HEK293 (cell line): ENCODE measurements around the gene BAG5.
A peak's percentile ranks its signal among the peaks of the same experiment; 100 is the strongest.

ENCODE experiments used
- ELK4 ChIP-seq: IDR thresholded peaks from 2 replicates; pipeline ENCODE4 v1.6.1; 2011; ENCODE audit warnings: mild to moderate bottlenecking, low read depth, low read length, borderline replicate concordance
- GFI1B ChIP-seq: fragments of 450-650 bp; formaldehyde crosslinking; IDR thresholded peaks from 2 replicates; pipeline ENCODE4 v1.5.1; 2016; ENCODE audit warnings: missing biosample characterization, missing genetic modification characterization
- GLI4 ChIP-seq: fragments of 450-650 bp; formaldehyde crosslinking; IDR thresholded peaks from 2 replicates; pipeline ENCODE4 v1.5.1; 2016; ENCODE audit warnings: missing biosample characterization, missing genetic modification characterization
- SALL2 ChIP-seq: fragments of 450-650 bp; formaldehyde crosslinking; IDR thresholded peaks from 2 replicates; pipeline ENCODE4 v1.5.0; 2017; ENCODE audit warnings: missing biosample characterization, mild to moderate bottlenecking, missing genetic modification characterization, borderline replicate concordance
- SP2 ChIP-seq: fragments of 450-650 bp; formaldehyde crosslinking; IDR thresholded peaks from 2 replicates; pipeline ENCODE4 v1.5.1; 2016; ENCODE audit warnings: missing biosample characterization, missing genetic modification characterization
- SP7 ChIP-seq: fragments of 450-650 bp; formaldehyde crosslinking; IDR thresholded peaks from 2 replicates; pipeline ENCODE4 v1.5.1; 2016; ENCODE audit warnings: missing biosample characterization, missing genetic modification characterization
- WT1 ChIP-seq: fragments of 450-650 bp; formaldehyde crosslinking; IDR thresholded peaks from 2 replicates; pipeline ENCODE4 v1.5.1; 2016; ENCODE audit warnings: missing biosample characterization, missing genetic modification characterization
- ZBTB11 ChIP-seq: fragments of 450-650 bp; formaldehyde crosslinking; conservative IDR thresholded peaks from 2 replicates; pipeline ENCODE4 v1.5.1; 2016; ENCODE audit warnings: low read depth, missing biosample characterization, missing genetic modification characterization
- ZBTB48 ChIP-seq: fragments of 450-650 bp; formaldehyde crosslinking; IDR thresholded peaks from 2 replicates; pipeline ENCODE4 v1.5.1; 2016; ENCODE audit warnings: missing biosample characterization, missing genetic modification characterization
- ZBTB49 ChIP-seq: fragments of 450-650 bp; formaldehyde crosslinking; IDR thresholded peaks from 2 replicates; pipeline ENCODE4 v1.5.1; 2016; ENCODE audit warnings: missing biosample characterization, missing genetic modification characterization, low read depth
- ZBTB7A ChIP-seq: fragments of 450-650 bp; formaldehyde crosslinking; IDR thresholded peaks from 2 replicates; pipeline ENCODE4 v1.5.1; 2016; ENCODE audit warnings: low read depth, missing biosample characterization, missing genetic modification characterization
- ZFHX2 ChIP-seq: fragments of 450-650 bp; formaldehyde crosslinking; conservative IDR thresholded peaks from 2 replicates; pipeline ENCODE4 v1.5.1; 2016; ENCODE audit warnings: missing biosample characterization, missing genetic modification characterization
- ZNF121 ChIP-seq: fragments of 450-650 bp; formaldehyde crosslinking; IDR thresholded peaks from 2 replicates; pipeline ENCODE4 v1.5.1; 2016; ENCODE audit warnings: missing biosample characterization, missing genetic modification characterization
- ZNF138 ChIP-seq: fragments of 450-650 bp; formaldehyde crosslinking; IDR thresholded peaks from 2 replicates; pipeline ENCODE4 v1.5.1; 2016; ENCODE audit warnings: missing biosample characterization, missing genetic modification characterization, borderline replicate concordance
- ZNF169 ChIP-seq: fragments of 450-650 bp; formaldehyde crosslinking; IDR thresholded peaks from 2 replicates; pipeline ENCODE4 v1.5.1; 2016; ENCODE audit warnings: missing biosample characterization, missing genetic modification characterization
- ZNF19 ChIP-seq: fragments of 450-650 bp; formaldehyde crosslinking; IDR thresholded peaks from 2 replicates; pipeline ENCODE4; 2016; ENCODE audit warnings: missing biosample characterization, missing genetic modification characterization, low read depth
- ZNF214 ChIP-seq: fragments of 450-650 bp; formaldehyde crosslinking; IDR thresholded peaks from 2 replicates; pipeline ENCODE4 v1.5.1; 2017; ENCODE audit warnings: missing biosample characterization, mild to moderate bottlenecking, missing genetic modification characterization, borderline replicate concordance
- ZNF23 ChIP-seq: fragments of 450-650 bp; formaldehyde crosslinking; IDR thresholded peaks from 2 replicates; pipeline ENCODE4 v1.5.1; 2016; ENCODE audit warnings: missing biosample characterization, missing genetic modification characterization, borderline replicate concordance
- ZNF248 ChIP-seq: fragments of 450-650 bp; formaldehyde crosslinking; IDR thresholded peaks from 2 replicates; pipeline ENCODE4 v1.5.1; 2017; ENCODE audit warnings: missing biosample characterization, missing genetic modification characterization
- ZNF311 ChIP-seq: fragments of 450-650 bp; formaldehyde crosslinking; IDR thresholded peaks from 2 replicates; pipeline ENCODE4 v1.5.1; 2017; ENCODE audit warnings: missing biosample characterization, missing genetic modification characterization, borderline replicate concordance
- ZNF335 ChIP-seq: fragments of 450-650 bp; formaldehyde crosslinking; conservative IDR thresholded peaks from 2 replicates; pipeline ENCODE4 v1.5.1; 2016; ENCODE audit warnings: missing biosample characterization, missing genetic modification characterization
- ZNF350 ChIP-seq: fragments of 450-650 bp; formaldehyde crosslinking; IDR thresholded peaks from 2 replicates; pipeline ENCODE4 v1.5.0; 2017; ENCODE audit warnings: missing biosample characterization, mild to moderate bottlenecking, missing genetic modification characterization
- ZNF394 ChIP-seq: fragments of 450-650 bp; formaldehyde crosslinking; IDR thresholded peaks from 2 replicates; pipeline ENCODE4 v1.5.1; 2016; ENCODE audit warnings: missing biosample characterization, missing genetic modification characterization, mild to moderate bottlenecking, moderate library complexity, borderline replicate concordance
- ZNF488 ChIP-seq: fragments of 450-650 bp; formaldehyde crosslinking; IDR thresholded peaks from 2 replicates; pipeline ENCODE4 v1.5.1; 2016; ENCODE audit warnings: missing biosample characterization, missing genetic modification characterization
- ZNF561 ChIP-seq: fragments of 450-650 bp; IDR thresholded peaks from 2 replicates; pipeline ENCODE4 v1.5.1; 2018; ENCODE audit warnings: missing biosample characterization, missing genetic modification characterization, borderline replicate concordance
- ZNF626 ChIP-seq: fragments of 450-650 bp; sonication (Bioruptor Pico); formaldehyde crosslinking; IDR thresholded peaks from 2 replicates; pipeline ENCODE4 v1.5.1; 2018; ENCODE audit warnings: missing biosample characterization, missing genetic modification characterization, inconsistent platforms
- ZNF830 ChIP-seq: fragments of 450-650 bp; IDR thresholded peaks from 2 replicates; pipeline ENCODE4 v1.5.0; 2018; ENCODE audit warnings: missing biosample characterization, missing genetic modification characterization, low read depth, mild to moderate bottlenecking, moderate library complexity
- ZSCAN16 ChIP-seq: fragments of 450-650 bp; formaldehyde crosslinking; IDR thresholded peaks from 2 replicates; pipeline ENCODE4 v1.5.1; 2016; ENCODE audit warnings: missing biosample characterization, missing genetic modification characterization
- TF ChIP-seq, protein P1 (sequence below): fragments of 450-650 bp; formaldehyde crosslinking; IDR thresholded peaks from 2 replicates; pipeline ENCODE4 v1.5.1; 2017; ENCODE audit warnings: missing biosample characterization, missing genetic modification characterization

The BAG5 gene

GRCh38 chr14:103520657-103521437 lies 41.6 kb downstream of the BAG5 start (continued):
- TF ChIP-seq ZBTB49 (tag by site-specific recombination) (no peak), ZNF121 (tag by site-specific recombination) (peak; percentile 13; the same call in 1 of the 2 replicates), ZFHX2 (tag by site-specific recombination) (peak; percentile 99), ELK4 (no peak), ZNF350 (tag by site-specific recombination) (no peak), SP2 (peak; percentile 71), ZNF138 (no peak), ZNF311 (no peak), ZNF169 (tag by site-specific recombination) (no peak), ZNF488 (tag by site-specific recombination) (no peak; the same call in 1 of the 2 replicates), ZNF626 (no peak), ZNF335 (tag by site-specific recombination) (0 out of 2 replicates have a peak, but pooled peaks have one; percentile 33), ZNF248 (tag by site-specific recombination) (no peak), ZSCAN16 (tag by site-specific recombination) (0 out of 2 replicates have a peak, but pooled peaks have one; percentile 18), ZNF394 (tag by site-specific recombination) (peak; percentile 95; the same call in 1 of the 2 replicates), ZNF561 (tag by site-specific recombination) (peak; percentile 93; the same call in 1 of the 2 replicates), SALL2 (no peak), ZBTB7A (peak; percentile 100), ZNF830 (no peak), ZNF23 (tag by site-specific recombination) (no peak), ZNF214 (tag by site-specific recombination) (no peak), WT1 (tag by site-specific recombination) (peak; percentile 93), ZBTB48 (peak; percentile 87), GFI1B (tag by site-specific recombination) (no peak), SP7 (tag by site-specific recombination) (peak; percentile 94), GLI4 (no peak), ZBTB11 (peak; percentile 38; the same call in 1 of the 2 replicates), ZNF19 (tag by site-specific recombination) (no peak)
- TF ChIP-seq, protein P1, sequence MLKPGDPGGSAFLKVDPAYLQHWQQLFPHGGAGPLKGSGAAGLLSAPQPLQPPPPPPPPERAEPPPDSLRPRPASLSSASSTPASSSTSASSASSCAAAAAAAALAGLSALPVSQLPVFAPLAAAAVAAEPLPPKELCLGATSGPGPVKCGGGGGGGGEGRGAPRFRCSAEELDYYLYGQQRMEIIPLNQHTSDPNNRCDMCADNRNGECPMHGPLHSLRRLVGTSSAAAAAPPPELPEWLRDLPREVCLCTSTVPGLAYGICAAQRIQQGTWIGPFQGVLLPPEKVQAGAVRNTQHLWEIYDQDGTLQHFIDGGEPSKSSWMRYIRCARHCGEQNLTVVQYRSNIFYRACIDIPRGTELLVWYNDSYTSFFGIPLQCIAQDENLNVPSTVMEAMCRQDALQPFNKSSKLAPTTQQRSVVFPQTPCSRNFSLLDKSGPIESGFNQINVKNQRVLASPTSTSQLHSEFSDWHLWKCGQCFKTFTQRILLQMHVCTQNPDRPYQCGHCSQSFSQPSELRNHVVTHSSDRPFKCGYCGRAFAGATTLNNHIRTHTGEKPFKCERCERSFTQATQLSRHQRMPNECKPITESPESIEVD (tag by site-specific recombination) = peak; percentile 21; the same call in 1 of the 2 replicates
